ENCODE data around the gene RASGRP4.
A peak's percentile ranks its signal among the peaks of the same experiment; 100 is the strongest.

Gene RASGRP4

GRCh38 chr19:38387550-38388348, 38.3 kb downstream of the RASGRP4 start, which contains the start of gene GGN:
Gene GGN, minus strand, starts transcription at chr19:38388034. Its CDS starts 773 bp downstream, at chr19:38387261.
- peak; percentile 77 for DNase-seq

GRCh38 chr19:38386971-38387549, 39.0 kb downstream of the RASGRP4 start:
- DNase-seq: no peak

GRCh38 chr19:38386300-38386970, 39.6 kb downstream of the RASGRP4 start:
- no peak for DNase-seq

GRCh38 chr19:38385804-38386257, 40.2 kb downstream of the RASGRP4 start:
- DNase-seq: no peak

GRCh38 chr19:38385057-38385803, 40.8 kb downstream of the RASGRP4 start:
- no peak for DNase-seq

- no peak for DNase-seq
These were observed 41.6 kb downstream of the RASGRP4 start for GRCh38 chr19:38384209-38385027.

- DNase-seq: no peak
These were observed 42.3 kb downstream of the RASGRP4 start for GRCh38 chr19:38383743-38384142.

GRCh38 chr19:38383184-38383583, 42.8 kb downstream of the RASGRP4 start:
- DNase-seq: no peak

GRCh38 chr19:38381138-38381537, 44.9 kb downstream of the RASGRP4 start:
- no peak for DNase-seq

GRCh38 chr19:38378866-38379265, 47.2 kb downstream of the RASGRP4 start:
- DNase-seq: no peak

- DNase-seq: no peak
These were observed 49.0 kb downstream of the RASGRP4 start for GRCh38 chr19:38377052-38377451.

GRCh38 chr19:38376576-38376975, 49.4 kb downstream of the RASGRP4 start:
- DNase-seq: no peak

- no peak for DNase-seq
These were observed 50.3 kb downstream of the RASGRP4 start for GRCh38 chr19:38375748-38376147.

GRCh38 chr19:38375098-38375493, 50.9 kb downstream of the RASGRP4 start:
- DNase-seq: no peak

- peak; percentile 99 for DNase-seq
These were observed 51.5 kb downstream of the RASGRP4 start, which contains the start of gene PSMD8 for GRCh38 chr19:38374332-38375097. Gene PSMD8, plus strand, starts transcription at chr19:38374571. Its CDS starts 31 bp downstream, at chr19:38374602.

- no peak for DNase-seq
These were observed 52.1 kb downstream of the RASGRP4 start for GRCh38 chr19:38373907-38374331.

- no peak for DNase-seq
These were observed 54.9 kb downstream of the RASGRP4 start for GRCh38 chr19:38371081-38371480.

GRCh38 chr19:38370299-38370698, 55.7 kb downstream of the RASGRP4 start:
- DNase-seq: no peak

- DNase-seq: no peak
These were observed 56.4 kb downstream of the RASGRP4 start for GRCh38 chr19:38369584-38369983.

- no peak for DNase-seq
These were observed 59.0 kb downstream of the RASGRP4 start for GRCh38 chr19:38367041-38367440.

All from SHP77 treated with DMSO at 0.1 percent for 48 hours (cell line).